Activated CD8-positive, alpha-beta T cell treated with anti-CD3 and anti-CD28 coated beads for 36 hours (primary cell): ENCODE results near the gene GUCY1A2. TPM values are rescaled to one million over a fixed set of nuclear protein-coding genes. Genes with fewer than 3 reads are reported as not detected.

ENCODE experiments used
- ATAC-seq: fragments of 200-7000 bp; cut with Tn5 transposase; one replicate; pipeline ENCODE4 v1.10.0; 2021; ENCODE audit warnings: mild to moderate bottlenecking, moderate library complexity
- CTCF ChIA-PET: fragments of 350-600 bp; sonication (Branson Sonifier 250); formaldehyde crosslinking; loops from one replicate; lab custom pipeline; 2021; ENCODE audit warnings: antibody characterized with exemption; lab: Charles Lee
- POLR2A ChIA-PET: fragments of 350-600 bp; sonication (Branson Sonifier 250); formaldehyde crosslinking; loops from one replicate; lab custom pipeline; 2021; ENCODE audit warnings: antibody characterized with exemption; lab: Charles Lee
- DNase-seq: peaks from one replicate; pipeline ENCODE4 v3.0.0-alpha.2; 2020
- H3K27ac Mint-ChIP-seq: one replicate; pipeline ENCODE4 v1.8.0; 2021; ENCODE audit warnings: mild to moderate bottlenecking, mixed read lengths
- H3K27me3 Mint-ChIP-seq: one replicate; pipeline ENCODE4 v1.8.0; 2021; ENCODE audit warnings: mixed read lengths
- H3K36me3 Mint-ChIP-seq: one replicate; pipeline ENCODE4 v1.8.0; 2021; ENCODE audit warnings: low read depth, mixed read lengths
- H3K4me1 Mint-ChIP-seq: one replicate; pipeline ENCODE4 v1.8.0; 2021; ENCODE audit warnings: low read depth, mixed read lengths
- H3K4me3 Mint-ChIP-seq: one replicate; pipeline ENCODE4 v1.8.0; 2021; ENCODE audit warnings: mild to moderate bottlenecking, moderate library complexity, mixed read lengths
- H3K9me3 Mint-ChIP-seq: one replicate; pipeline ENCODE4 v1.8.0; 2021; ENCODE audit warnings: mixed read lengths
- intact Hi-C: fragments of 100-400 bp; cut with micrococcal nuclease; formaldehyde crosslinking; loops from one replicate; pipeline ENCODE4 v1.10.0; 2022
- total RNA-seq, 2 experiments: library from RNA; stranded (reverse); gene quantifications; one replicate each; pipeline ENCODE4 v1.2.3, GENCODE V29; 2021
- TF ChIP-seq, protein P1 (sequence below): fragments of 200-600 bp; IDR thresholded peaks from one replicate; pipeline ENCODE4 v1.8.0; 2022; ENCODE audit warnings: antibody characterized with exemption, mild to moderate bottlenecking

Gene GUCY1A2
- total RNA-seq, 2 experiments from 2014 or later = not detected

DNA sequence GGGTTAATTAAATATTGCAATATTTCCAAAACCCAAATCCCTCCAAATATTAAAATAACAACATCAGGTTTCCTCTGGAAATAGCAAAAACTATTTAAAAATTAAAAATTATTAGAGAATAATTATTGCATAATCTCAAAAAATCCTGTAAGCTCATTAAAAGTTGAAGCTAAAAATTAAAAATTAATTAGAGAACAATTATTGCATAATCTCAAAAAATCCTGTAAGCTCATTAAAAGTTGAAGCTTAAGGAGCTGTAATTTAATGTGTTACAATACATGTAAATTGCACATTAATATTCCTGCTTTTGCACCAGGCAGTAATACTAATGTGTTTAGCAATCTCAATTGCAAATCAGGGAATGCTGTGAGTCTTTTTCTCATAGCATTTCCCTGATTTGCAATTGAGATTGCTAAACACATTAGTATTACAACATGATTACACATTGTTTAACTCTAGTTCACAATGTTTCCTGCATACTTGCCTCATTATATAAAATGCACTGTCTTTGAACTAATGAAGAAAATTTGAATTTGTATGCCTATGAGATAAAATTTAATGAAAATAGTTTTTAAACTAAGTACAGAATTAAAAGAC is 247.7 kb downstream of the GUCY1A2 start:
- intact Hi-C loops = no loop called here

DNA sequence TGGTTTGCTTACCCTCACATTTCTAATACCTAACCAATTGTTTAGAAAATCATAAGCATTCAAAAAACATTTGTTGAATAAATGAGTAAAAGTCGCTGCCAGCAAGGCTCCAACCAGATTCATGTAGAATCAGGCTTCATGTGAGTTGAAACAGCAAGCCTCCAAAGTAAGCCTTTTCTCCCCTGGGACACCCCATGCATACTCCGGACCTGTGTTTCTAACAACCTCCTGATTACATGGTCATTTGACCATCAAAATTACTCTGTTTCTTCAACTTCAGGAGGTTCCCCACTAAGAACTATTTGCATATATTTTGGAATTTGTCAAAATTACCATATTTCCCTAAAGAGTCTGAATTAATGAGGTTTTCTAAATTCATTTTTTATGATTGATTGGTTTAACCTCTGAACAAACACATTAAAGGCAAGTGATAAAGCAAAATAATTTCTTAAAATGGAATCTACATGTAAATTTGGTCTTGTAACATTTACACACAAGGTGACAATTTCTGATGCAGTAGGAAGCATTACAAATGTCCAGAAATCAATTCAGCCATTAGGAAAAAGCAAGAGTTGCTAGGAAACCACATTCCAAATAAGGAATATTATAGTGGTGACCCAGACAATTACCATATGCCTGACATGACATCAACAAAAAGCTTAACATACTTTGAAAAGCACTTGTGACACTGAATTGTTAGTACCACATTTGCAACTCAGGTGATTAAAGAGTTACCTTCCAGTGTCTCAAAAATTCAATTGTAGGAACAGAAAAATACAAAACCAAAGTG is 252.6 kb downstream of the GUCY1A2 start:
- Mint-ChIP-seq H3K27ac (no peak overlapping the region), H3K4me3 (no peak overlapping the region), H3K4me1 (no peaks in the 10 kb centered on the region), H3K27me3 (no peaks in the 10 kb centered on the region), H3K9me3 (peaks cover 2% of the 10 kb centered on the region), H3K36me3 (no peaks in the 10 kb centered on the region)
- TF ChIP-seq, protein P1, sequence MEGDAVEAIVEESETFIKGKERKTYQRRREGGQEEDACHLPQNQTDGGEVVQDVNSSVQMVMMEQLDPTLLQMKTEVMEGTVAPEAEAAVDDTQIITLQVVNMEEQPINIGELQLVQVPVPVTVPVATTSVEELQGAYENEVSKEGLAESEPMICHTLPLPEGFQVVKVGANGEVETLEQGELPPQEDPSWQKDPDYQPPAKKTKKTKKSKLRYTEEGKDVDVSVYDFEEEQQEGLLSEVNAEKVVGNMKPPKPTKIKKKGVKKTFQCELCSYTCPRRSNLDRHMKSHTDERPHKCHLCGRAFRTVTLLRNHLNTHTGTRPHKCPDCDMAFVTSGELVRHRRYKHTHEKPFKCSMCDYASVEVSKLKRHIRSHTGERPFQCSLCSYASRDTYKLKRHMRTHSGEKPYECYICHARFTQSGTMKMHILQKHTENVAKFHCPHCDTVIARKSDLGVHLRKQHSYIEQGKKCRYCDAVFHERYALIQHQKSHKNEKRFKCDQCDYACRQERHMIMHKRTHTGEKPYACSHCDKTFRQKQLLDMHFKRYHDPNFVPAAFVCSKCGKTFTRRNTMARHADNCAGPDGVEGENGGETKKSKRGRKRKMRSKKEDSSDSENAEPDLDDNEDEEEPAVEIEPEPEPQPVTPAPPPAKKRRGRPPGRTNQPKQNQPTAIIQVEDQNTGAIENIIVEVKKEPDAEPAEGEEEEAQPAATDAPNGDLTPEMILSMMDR = no peak
- CTCF ChIA-PET = no interaction called here
- POLR2A ChIA-PET = no interaction called here
- ATAC-seq (no peak), DNase-seq (no peak)
- intact Hi-C loops = no loop called here

More for the DNA sequence above, 247.7 kb downstream of the GUCY1A2 start:
- TF ChIP-seq, protein P1 = no peak
- ChIA-PET POLR2A (no interaction called here), CTCF (no interaction called here)
- H3K27ac Mint-ChIP-seq = no peak overlapping the region
- no peak overlapping the region for H3K4me3 Mint-ChIP-seq
- no peaks in the 10 kb centered on the region for H3K9me3 Mint-ChIP-seq
- ATAC-seq (no peak), DNase-seq (no peak)
- no peaks in the 10 kb centered on the region for H3K36me3 Mint-ChIP-seq
- no peaks in the 10 kb centered on the region for H3K27me3 Mint-ChIP-seq
- H3K4me1 Mint-ChIP-seq = no peaks in the 10 kb centered on the region

DNA sequence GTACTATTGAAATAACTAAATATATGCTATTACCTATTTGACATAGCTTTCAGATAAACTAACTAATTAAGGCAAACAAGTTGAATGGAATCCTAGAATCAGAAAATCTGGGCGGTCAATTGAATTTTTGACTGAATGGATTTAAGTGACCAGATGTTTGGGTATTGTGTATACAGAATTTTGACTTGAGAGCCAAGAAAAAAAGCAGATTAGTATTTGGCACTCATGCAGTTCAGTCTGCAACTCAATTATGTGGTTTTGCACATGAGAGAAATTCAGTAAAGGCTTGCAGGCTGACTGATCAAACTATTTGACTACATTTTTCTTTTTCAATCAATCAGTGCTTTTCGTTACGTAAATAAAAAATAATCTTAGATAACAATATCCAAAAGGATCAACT is 254.8 kb downstream of the GUCY1A2 start:
- Mint-ChIP-seq H3K9me3 (peaks cover 2% of the 10 kb centered on the region), H3K4me1 (no peaks in the 10 kb centered on the region), H3K27me3 (no peaks in the 10 kb centered on the region), H3K27ac (no peak overlapping the region), H3K36me3 (no peaks in the 10 kb centered on the region), H3K4me3 (no peak overlapping the region)
- intact Hi-C loops = no loop called here
- POLR2A ChIA-PET = no interaction called here
- TF ChIP-seq, protein P1 = no peak
- DNase-seq = no peak
- no peak for ATAC-seq
- CTCF ChIA-PET = no interaction called here

DNA sequence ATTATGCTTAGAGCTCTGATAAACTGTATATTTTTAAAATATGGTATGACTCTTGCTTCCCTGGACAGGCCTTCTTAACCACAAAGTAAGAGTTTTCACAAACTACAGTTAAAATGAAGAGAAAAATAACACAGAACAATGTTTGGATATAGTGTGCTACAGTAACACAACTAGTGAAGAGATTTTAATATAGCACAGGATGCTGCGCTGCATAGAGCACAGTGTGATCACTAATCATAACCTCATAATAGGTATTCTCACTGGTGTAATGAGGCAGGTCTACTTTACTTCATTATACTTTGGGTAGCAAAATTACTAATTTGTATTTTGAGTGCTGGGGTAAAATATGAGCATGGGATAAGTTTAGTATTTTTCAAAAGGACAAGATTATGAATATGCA is 256.5 kb downstream of the GUCY1A2 start:
- Mint-ChIP-seq H3K27me3 (no peaks in the 10 kb centered on the region), H3K27ac (no peak overlapping the region), H3K4me3 (no peak overlapping the region), H3K9me3 (peaks cover 4% of the 10 kb centered on the region), H3K4me1 (no peaks in the 10 kb centered on the region), H3K36me3 (no peaks in the 10 kb centered on the region)
- ChIA-PET POLR2A (no interaction called here), CTCF (no interaction called here)
- TF ChIP-seq, protein P1 = no peak
- DNase-seq (no peak), ATAC-seq (no peak)
- intact Hi-C loops = no loop called here

DNA sequence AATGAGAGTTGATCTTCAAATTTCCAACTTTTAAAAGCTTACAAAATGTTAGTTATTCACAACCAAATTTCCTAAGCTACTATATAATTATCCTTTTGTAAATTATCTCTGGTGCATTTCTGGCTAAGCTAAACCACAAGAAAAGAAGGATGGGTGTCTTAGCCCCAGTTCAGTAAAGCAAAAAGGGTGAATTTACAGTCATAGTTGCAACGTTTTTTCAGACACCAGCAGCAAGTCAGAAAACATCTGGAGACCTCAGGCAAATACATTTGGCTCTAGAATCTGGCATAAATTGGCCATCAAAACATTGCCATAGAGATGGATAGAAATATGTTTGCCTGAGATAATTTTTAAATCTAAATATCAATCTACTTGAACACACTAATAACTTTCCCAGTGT is 257.0 kb downstream of the GUCY1A2 start:
- DNase-seq = no peak
- CTCF ChIA-PET = no interaction called here
- TF ChIP-seq, protein P1 = no peak
- no peaks in the 10 kb centered on the region for H3K4me1 Mint-ChIP-seq
- intact Hi-C loops = no loop called here
- H3K27ac Mint-ChIP-seq = no peak overlapping the region
- H3K36me3 Mint-ChIP-seq = no peaks in the 10 kb centered on the region
- ATAC-seq = no peak
- peaks cover 4% of the 10 kb centered on the region for H3K9me3 Mint-ChIP-seq
- POLR2A ChIA-PET = no interaction called here
- H3K27me3 Mint-ChIP-seq = no peaks in the 10 kb centered on the region
- H3K4me3 Mint-ChIP-seq = no peak overlapping the region
